GM21360 (cell line): Measurements from ENCODE around the gene GUCY1A2.
A peak's percentile ranks its signal among the peaks of the same experiment; 100 is the strongest.

Experiments
- ATAC-seq: cut with Tn5 transposase; IDR thresholded peaks from one replicate; pipeline ENCODE4 v1.9.1; 2021; ENCODE audit warnings: mild to moderate bottlenecking, moderate library complexity; ENCODE audit not compliant: unreplicated experiment

Gene GUCY1A2

GRCh38 chr11:106763501-106763900 lies 254.8 kb downstream of the GUCY1A2 start:
- no peak for ATAC-seq

GRCh38 chr11:106761745-106762144 lies 256.5 kb downstream of the GUCY1A2 start:
- no peak for ATAC-seq

GRCh38 chr11:106761240-106761639 lies 257.0 kb downstream of the GUCY1A2 start:
- ATAC-seq: no peak

- ATAC-seq: no peak
Measured at GRCh38 chr11:106748059-106748458, 270.2 kb downstream of the GUCY1A2 start.

GRCh38 chr11:106745941-106746340 lies 272.3 kb downstream of the GUCY1A2 start:
- ATAC-seq: no peak

GRCh38 chr11:106733635-106734034 lies 284.6 kb downstream of the GUCY1A2 start:
- ATAC-seq: no peak

- ATAC-seq: no peak
Measured at GRCh38 chr11:106728859-106729258, 289.4 kb downstream of the GUCY1A2 start.

- no peak for ATAC-seq
Measured at GRCh38 chr11:106728379-106728778, 289.9 kb downstream of the GUCY1A2 start.

GRCh38 chr11:106727256-106727655 lies 291.0 kb downstream of the GUCY1A2 start:
- no peak for ATAC-seq

GRCh38 chr11:106724293-106724892 lies 293.9 kb downstream of the GUCY1A2 start:
- ATAC-seq: no peak

GRCh38 chr11:106723071-106723470 lies 295.2 kb downstream of the GUCY1A2 start:
- no peak for ATAC-seq

- no peak for ATAC-seq
Measured at GRCh38 chr11:106717222-106717621, 301.1 kb downstream of the GUCY1A2 start.

- no peak for ATAC-seq
Measured at GRCh38 chr11:106714199-106714598, 304.1 kb downstream of the GUCY1A2 start.

GRCh38 chr11:106708348-106708747 lies 309.9 kb downstream of the GUCY1A2 start:
- ATAC-seq: no peak

GRCh38 chr11:106706355-106706754 lies 311.9 kb downstream of the GUCY1A2 start:
- ATAC-seq: no peak

GRCh38 chr11:106702805-106703204 lies 315.5 kb downstream of the GUCY1A2 start:
- no peak for ATAC-seq

- no peak for ATAC-seq
Measured at GRCh38 chr11:106697058-106697457, 321.2 kb downstream of the GUCY1A2 start.

GRCh38 chr11:106695506-106695905 lies 322.8 kb downstream of the GUCY1A2 start:
- ATAC-seq: no peak

- ATAC-seq: no peak
Measured at GRCh38 chr11:106694501-106694900, 323.8 kb downstream of the GUCY1A2 start.

GRCh38 chr11:106691807-106692365 lies 326.4 kb downstream of the GUCY1A2 start:
- no peak for ATAC-seq

- ATAC-seq: no peak
Measured at GRCh38 chr11:106690923-106691322, 327.4 kb downstream of the GUCY1A2 start.

GRCh38 chr11:106684944-106685343 lies 333.3 kb downstream of the GUCY1A2 start:
- ATAC-seq: no peak

GRCh38 chr11:106683435-106683834 lies 334.8 kb downstream of the GUCY1A2 start:
- peak; percentile 81 for ATAC-seq
